Immature natural killer cell (primary cell): Measurements from ENCODE around the gene OR4D9. TPM values are rescaled to one million over a fixed set of nuclear protein-coding genes. Genes with fewer than 3 reads are reported as not detected.
A peak's percentile ranks its signal among the peaks of the same experiment; 100 is the strongest.

Source experiments
- DNase-seq, 3 donors: peaks; one replicate each; pipeline ENCODE4 v3.0.0; 2022; ENCODE audit warnings: mixed read lengths in 1 of 3
- H3K27ac Mint-ChIP-seq, 6 donors: one replicate each; pipeline ENCODE4 v1.8.0; 2020; ENCODE audit warnings: mixed read lengths in 6 of 6, mild to moderate bottlenecking in 5 of 6, inconsistent platforms in 4 of 6, moderate library complexity in 3 of 6
- H3K27me3 Mint-ChIP-seq, 3 donors: one replicate each; pipeline ENCODE4 v1.8.0; 2020 to 2021; ENCODE audit warnings: low read depth in 3 of 3, mild to moderate bottlenecking in 3 of 3, mixed read lengths in 3 of 3, moderate library complexity in 3 of 3, inconsistent platforms in 1 of 3
- H3K36me3 Mint-ChIP-seq, 3 donors: one replicate each; pipeline ENCODE4 v1.8.0; 2020; ENCODE audit warnings: mixed read lengths in 3 of 3, inconsistent platforms in 2 of 3, mild to moderate bottlenecking in 2 of 3
- H3K4me1 Mint-ChIP-seq, 2 donors: one replicate each; pipeline ENCODE4 v1.8.0; 2020; ENCODE audit warnings: inconsistent platforms in 2 of 2, mild to moderate bottlenecking in 2 of 2, mixed read lengths in 2 of 2, moderate library complexity in 1 of 2
- H3K4me3 Mint-ChIP-seq, 5 donors: one replicate each; pipeline ENCODE4 v1.8.0; 2020; ENCODE audit warnings: mild to moderate bottlenecking in 5 of 5, mixed read lengths in 5 of 5, inconsistent platforms in 3 of 5, moderate library complexity in 3 of 5
- H3K9me3 Mint-ChIP-seq, 6 donors: one replicate each; pipeline ENCODE4 v1.8.0; 2020; ENCODE audit warnings: mild to moderate bottlenecking in 6 of 6, mixed read lengths in 6 of 6, inconsistent platforms in 4 of 6, moderate library complexity in 3 of 6
- polyA plus RNA-seq, 3 donors: library from polyadenylated mRNA; unstranded; fragments of 300-500 nt; fragmentation: Illumina TruSeq; gene quantifications; one replicate each; pipeline ENCODE4 v1.2.3, GENCODE V29; 2021

OR4D9 gene
- polyA plus RNA-seq, 3 donors from 2014 or later: not detected

DNA sequence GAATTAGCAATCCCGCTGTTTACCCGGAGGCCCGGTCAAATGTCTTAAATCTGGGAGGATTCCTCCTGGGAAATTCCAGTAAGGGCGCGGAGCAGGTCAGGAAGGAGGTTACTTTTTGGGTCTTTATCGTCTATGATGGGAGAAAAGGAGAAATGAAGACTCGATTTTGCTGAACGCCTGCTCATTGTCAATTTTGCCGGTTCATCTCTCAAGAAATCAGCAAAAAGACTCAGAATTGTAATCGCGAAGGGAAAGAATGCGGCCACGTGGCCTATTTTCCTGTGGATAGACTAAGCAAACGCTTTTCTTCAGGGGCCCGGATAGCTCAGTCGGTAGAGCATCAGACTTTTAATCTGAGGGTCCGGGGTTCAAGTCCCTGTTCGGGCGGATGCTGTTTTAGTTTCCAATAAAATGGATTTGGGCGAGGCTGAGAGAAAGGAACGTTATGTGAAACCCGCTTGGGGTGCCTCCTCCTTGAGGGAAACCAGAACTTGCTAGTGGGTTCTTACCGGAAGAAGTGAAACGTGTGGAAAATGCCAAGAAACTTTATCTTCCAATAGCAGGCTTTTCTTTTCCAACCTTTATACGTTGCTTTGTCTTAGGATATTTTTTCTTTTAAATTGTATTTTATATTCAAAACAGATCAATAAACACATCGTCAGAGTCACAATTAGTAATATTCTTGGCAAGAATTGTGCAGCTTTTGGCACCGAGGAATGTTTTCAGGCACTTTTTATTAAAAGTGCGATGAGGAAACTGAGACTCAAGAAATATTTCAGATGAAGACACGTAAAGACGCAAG lies 45.0 kb downstream of the OR4D9 start:
- DNase-seq: peak; percentile 30 to 58 (median 45)
- H3K9me3 Mint-ChIP-seq: peaks cover 0 to 2% (median 0%) of the 10 kb centered on the region in 6 donors
- H3K27ac Mint-ChIP-seq: peak overlapping the region in 4 of 6 donors; percentile 1 to 66 (median 56)
- H3K36me3 Mint-ChIP-seq: no peaks in the 10 kb centered on the region
- peak overlapping the region; percentile 51 to 83 (median 75) for H3K4me3 Mint-ChIP-seq
- peaks cover 38 to 74% of the 10 kb centered on the region in 2 donors for H3K4me1 Mint-ChIP-seq
- peaks cover 21 to 61% (median 50%) of the 10 kb centered on the region in 3 donors for H3K27me3 Mint-ChIP-seq

- Mint-ChIP-seq H3K27ac (peak overlapping the region in 4 of 6 donors; percentile 1 to 83 (median 2)), H3K4me1 (peaks cover 34 to 74% of the 10 kb centered on the region in 2 donors)
Observed at GRCh38 chr11:59556917-59557348, 45.6 kb downstream of the OR4D9 start.

GRCh38 chr11:59558270-59558643 lies 46.9 kb downstream of the OR4D9 start:
- Mint-ChIP-seq H3K4me3 (peak overlapping the region in 3 of 5 donors; percentile 35 to 83 (median 39)), H3K36me3 (no peaks in the 10 kb centered on the region), H3K27me3 (peaks cover 22 to 57% (median 40%) of the 10 kb centered on the region in 3 donors), H3K9me3 (peaks cover 0 to 2% (median 0%) of the 10 kb centered on the region in 6 donors), H3K27ac (peak overlapping the region in 2 of 6 donors; percentile 24 to 26), H3K4me1 (peaks cover 34 to 66% of the 10 kb centered on the region in 2 donors)
- no peak for DNase-seq

More at GRCh38 chr11:59556917-59557348, 45.6 kb downstream of the OR4D9 start:
- Mint-ChIP-seq H3K27me3 (peaks cover 22 to 61% (median 44%) of the 10 kb centered on the region in 3 donors), H3K36me3 (no peaks in the 10 kb centered on the region), H3K9me3 (peaks cover 0 to 2% (median 0%) of the 10 kb centered on the region in 6 donors), H3K4me3 (peak overlapping the region; percentile 49 to 83 (median 75))
- peak in 1 of 3 donors; percentile 17 for DNase-seq

DNA sequence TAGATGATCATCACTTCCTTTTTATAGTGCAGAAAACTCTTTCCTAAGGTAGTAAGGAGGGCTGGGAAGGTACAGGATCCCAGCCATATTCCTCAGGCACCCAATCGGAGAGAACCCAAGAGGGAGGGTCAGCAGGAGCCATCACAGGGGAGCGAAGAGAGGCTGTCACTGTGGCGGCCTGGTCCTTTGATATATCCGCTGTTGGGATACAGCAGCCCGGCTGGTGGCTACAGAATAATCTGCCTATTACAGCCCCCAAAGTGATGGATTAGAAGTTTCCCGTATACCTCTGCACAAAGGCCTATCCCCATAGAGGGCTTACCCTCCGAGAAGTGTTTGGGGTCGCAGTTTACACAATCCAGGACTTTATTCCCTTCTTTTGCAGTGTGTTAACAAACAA lies 48.5 kb downstream of the OR4D9 start:
- Mint-ChIP-seq H3K4me3 (peak overlapping the region; percentile 93 to 100 (median 97)), H3K27ac (peak overlapping the region; percentile 89 to 99 (median 92)), H3K4me1 (peaks cover 34 to 66% of the 10 kb centered on the region in 2 donors), H3K36me3 (no peaks in the 10 kb centered on the region), H3K9me3 (peaks cover 0 to 2% (median 0%) of the 10 kb centered on the region in 6 donors), H3K27me3 (peaks cover 22 to 57% (median 40%) of the 10 kb centered on the region in 3 donors)
- no peak for DNase-seq

DNA sequence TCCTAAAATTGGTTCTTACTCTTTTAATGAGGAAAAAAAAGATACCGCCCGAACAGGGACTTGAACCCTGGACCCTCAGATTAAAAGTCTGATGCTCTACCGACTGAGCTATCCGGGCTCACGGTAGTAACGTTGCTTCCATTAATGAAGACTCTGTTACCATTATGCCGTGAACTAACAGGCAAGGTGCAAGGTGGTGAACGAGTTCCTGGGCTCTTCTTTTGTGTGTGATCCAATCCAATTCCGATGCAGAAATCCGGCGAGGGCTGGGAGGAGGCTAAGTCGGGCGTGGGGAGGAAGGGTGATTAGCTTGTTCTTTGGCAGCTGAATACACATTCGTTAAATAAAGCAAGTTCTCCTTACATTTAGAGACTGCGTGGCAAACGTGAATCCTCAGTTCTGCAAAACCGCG lies 49.0 kb downstream of the OR4D9 start:
- H3K27ac Mint-ChIP-seq: peak overlapping the region; percentile 89 to 99 (median 92)
- peak overlapping the region; percentile 93 to 100 (median 97) for H3K4me3 Mint-ChIP-seq
- peaks cover 0 to 2% (median 0%) of the 10 kb centered on the region in 6 donors for H3K9me3 Mint-ChIP-seq
- H3K4me1 Mint-ChIP-seq: peaks cover 34 to 65% of the 10 kb centered on the region in 2 donors
- H3K27me3 Mint-ChIP-seq: peaks cover 22 to 55% (median 40%) of the 10 kb centered on the region in 3 donors
- peak; percentile 78 to 84 (median 79) for DNase-seq
- no peaks in the 10 kb centered on the region for H3K36me3 Mint-ChIP-seq

- Mint-ChIP-seq H3K36me3 (no peaks in the 10 kb centered on the region), H3K27ac (peak overlapping the region; percentile 89 to 99 (median 92)), H3K4me3 (peak overlapping the region; percentile 93 to 100 (median 97)), H3K4me1 (peaks cover 33 to 64% of the 10 kb centered on the region in 2 donors), H3K27me3 (peaks cover 22 to 51% (median 44%) of the 10 kb centered on the region in 3 donors), H3K9me3 (peaks cover 0 to 2% (median 0%) of the 10 kb centered on the region in 6 donors)
- peak; percentile 61 to 75 (median 71) for DNase-seq
Observed at GRCh38 chr11:59560702-59561473, 49.5 kb downstream of the OR4D9 start.

GRCh38 chr11:59562292-59562691 lies 51.0 kb downstream of the OR4D9 start:
- peaks cover 24 to 57% of the 10 kb centered on the region in 2 donors for H3K4me1 Mint-ChIP-seq
- no peaks in the 10 kb centered on the region for H3K36me3 Mint-ChIP-seq

More at GRCh38 chr11:59562292-59562691, 51.0 kb downstream of the OR4D9 start:
- peaks cover 21 to 43% (median 41%) of the 10 kb centered on the region in 3 donors for H3K27me3 Mint-ChIP-seq
- DNase-seq: no peak
- H3K9me3 Mint-ChIP-seq: peaks cover 0 to 2% (median 0%) of the 10 kb centered on the region in 6 donors
- peak overlapping the region in 3 of 5 donors; percentile 21 to 42 (median 33) for H3K4me3 Mint-ChIP-seq
- H3K27ac Mint-ChIP-seq: peak overlapping the region in 2 of 6 donors; percentile 11 to 71

Other genes with a start within 250 kb of the OR4D9 start
- gene OR5AN1, start 152.6 kb upstream of the OR4D9 start, polyA plus RNA-seq: not detected
- not detected for gene OR5A2, start 85.1 kb upstream of the OR4D9 start, polyA plus RNA-seq
- gene OR5A1, start 75.1 kb upstream of the OR4D9 start, polyA plus RNA-seq: not detected
- not detected for gene OR4D6, start 54.6 kb upstream of the OR4D9 start, polyA plus RNA-seq
- gene OR4D10, start 38.2 kb upstream of the OR4D9 start, polyA plus RNA-seq: not detected
- not detected for gene OR4D11, start 8.0 kb upstream of the OR4D9 start, polyA plus RNA-seq
- 10 to 100 TPM; 14.7 to 22.2 (median 19.0) TPM for gene OSBP, start 104.2 kb downstream of the OR4D9 start, polyA plus RNA-seq
- gene PATL1, start 157.5 kb downstream of the OR4D9 start, polyA plus RNA-seq: 1 to 10 TPM; 2.2 to 6.2 (median 2.4) TPM
- not detected for gene OR10V1, start 202.3 kb downstream of the OR4D9 start, polyA plus RNA-seq
- 1 to 10 TPM; 3.1 to 9.6 (median 7.0) TPM for gene STX3, start 243.8 kb downstream of the OR4D9 start, polyA plus RNA-seq